ENCODE data around the gene GPR156. TPM values are rescaled to one million over a fixed set of nuclear protein-coding genes. Genes with fewer than 3 reads are reported as not detected.

GPR156 gene
- total RNA-seq, 1 experiment from 2014 or later = not detected

- Histone ChIP-seq H3K27ac (ENCODE audit: low read length) (no peak overlapping the region), H2AFZ (ENCODE audit: low read length) (no peak overlapping the region), H3K36me3 (ENCODE audit: insufficient read depth, low read length) (no peaks in the 10 kb centered on the region), H3K9me2 (replicated peaks; ENCODE audit: insufficient read depth, low read length) (no peaks in the 10 kb centered on the region), H3K9ac (ENCODE audit: low read length) (no peak overlapping the region), H4K20me1 (ENCODE audit: insufficient read depth, low read depth, low read length) (no peaks in the 10 kb centered on the region), H3K27me3 (ENCODE audit: low read length) (no peaks in the 10 kb centered on the region), H3K79me2 (ENCODE audit: low read length) (no peaks in the 10 kb centered on the region), H3K4me1 (ENCODE audit: low read length) (no peaks in the 10 kb centered on the region), H3K9me3 (ENCODE audit: low read length) (no peaks in the 10 kb centered on the region), H3K4me3 (ENCODE audit: low read length) (no peak overlapping the region), H3K4me2 (ENCODE audit: low read depth, low read length, poor library complexity, severe bottlenecking) (no peak overlapping the region)
- peak; percentile 56 for DNase-seq
These were observed 103.4 kb downstream of the GPR156 start for GRCh38 chr3:120181632-120182031.

DNA sequence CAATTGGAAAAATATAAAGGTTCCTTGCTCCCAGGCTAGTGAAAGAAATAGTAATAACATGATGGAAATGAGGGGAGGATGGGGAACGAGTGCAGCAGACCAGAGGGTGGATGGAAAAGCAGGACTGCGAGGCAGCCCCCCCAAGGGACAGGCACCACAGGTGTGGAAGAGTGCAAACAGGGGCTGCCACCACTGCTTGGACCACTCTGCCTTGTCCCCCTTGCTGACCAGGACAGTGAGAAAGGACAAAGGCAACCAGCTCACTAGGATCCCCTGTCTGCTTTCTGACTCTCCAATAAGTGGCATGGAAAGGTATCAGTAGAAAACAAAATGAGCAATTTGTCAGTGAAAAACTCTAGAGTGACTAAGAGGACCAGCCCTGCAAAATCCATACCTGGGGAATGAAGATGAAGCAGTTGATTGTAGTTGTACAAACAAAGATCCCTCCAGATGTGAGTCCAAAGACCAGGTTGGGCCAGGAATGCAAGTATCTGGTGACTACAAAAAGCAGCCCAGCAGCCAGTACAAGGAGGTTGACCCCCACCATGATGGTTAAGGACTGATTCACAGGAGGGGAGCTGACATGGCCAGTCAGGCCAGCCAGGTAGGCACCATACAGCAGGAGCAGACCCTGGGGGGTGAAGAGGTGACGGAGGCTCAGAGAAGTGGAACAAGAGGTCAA is 104.2 kb downstream of the GPR156 start:
- H3K4me2 ChIP-seq (ENCODE audit: low read depth, low read length, poor library complexity, severe bottlenecking) = no peak overlapping the region
- H3K9me2 ChIP-seq (replicated peaks; ENCODE audit: insufficient read depth, low read length) = no peaks in the 10 kb centered on the region
- no peaks in the 10 kb centered on the region for H3K36me3 ChIP-seq (ENCODE audit: insufficient read depth, low read length)
- no peaks in the 10 kb centered on the region for H3K79me2 ChIP-seq (ENCODE audit: low read length)
- no peak overlapping the region for H3K27ac ChIP-seq (ENCODE audit: low read length)
- H4K20me1 ChIP-seq (ENCODE audit: insufficient read depth, low read depth, low read length) = no peaks in the 10 kb centered on the region
- no peaks in the 10 kb centered on the region for H3K27me3 ChIP-seq (ENCODE audit: low read length)
- DNase-seq = no peak
- no peak overlapping the region for H3K9ac ChIP-seq (ENCODE audit: low read length)
- no peaks in the 10 kb centered on the region for H3K4me1 ChIP-seq (ENCODE audit: low read length)
- H3K4me3 ChIP-seq (ENCODE audit: low read length) = no peak overlapping the region
- H2AFZ ChIP-seq (ENCODE audit: low read length) = no peak overlapping the region
- no peaks in the 10 kb centered on the region for H3K9me3 ChIP-seq (ENCODE audit: low read length)

GRCh38 chr3:120177707-120178306 is 107.2 kb downstream of the GPR156 start:
- H3K36me3 ChIP-seq (ENCODE audit: insufficient read depth, low read length) = no peaks in the 10 kb centered on the region
- H2AFZ ChIP-seq (ENCODE audit: low read length) = no peak overlapping the region
- no peak overlapping the region for H3K4me3 ChIP-seq (ENCODE audit: low read length)
- peak; percentile 65 for DNase-seq
- H3K27me3 ChIP-seq (ENCODE audit: low read length) = no peaks in the 10 kb centered on the region
- H3K27ac ChIP-seq (ENCODE audit: low read length) = no peak overlapping the region
- no peaks in the 10 kb centered on the region for H3K4me1 ChIP-seq (ENCODE audit: low read length)
- H3K79me2 ChIP-seq (ENCODE audit: low read length) = no peaks in the 10 kb centered on the region
- H3K9me3 ChIP-seq (ENCODE audit: low read length) = no peaks in the 10 kb centered on the region
- no peak overlapping the region for H3K9ac ChIP-seq (ENCODE audit: low read length)
- no peak overlapping the region for H3K4me2 ChIP-seq (ENCODE audit: low read depth, low read length, poor library complexity, severe bottlenecking)
- H4K20me1 ChIP-seq (ENCODE audit: insufficient read depth, low read depth, low read length) = no peaks in the 10 kb centered on the region
- no peaks in the 10 kb centered on the region for H3K9me2 ChIP-seq (replicated peaks; ENCODE audit: insufficient read depth, low read length)

DNA sequence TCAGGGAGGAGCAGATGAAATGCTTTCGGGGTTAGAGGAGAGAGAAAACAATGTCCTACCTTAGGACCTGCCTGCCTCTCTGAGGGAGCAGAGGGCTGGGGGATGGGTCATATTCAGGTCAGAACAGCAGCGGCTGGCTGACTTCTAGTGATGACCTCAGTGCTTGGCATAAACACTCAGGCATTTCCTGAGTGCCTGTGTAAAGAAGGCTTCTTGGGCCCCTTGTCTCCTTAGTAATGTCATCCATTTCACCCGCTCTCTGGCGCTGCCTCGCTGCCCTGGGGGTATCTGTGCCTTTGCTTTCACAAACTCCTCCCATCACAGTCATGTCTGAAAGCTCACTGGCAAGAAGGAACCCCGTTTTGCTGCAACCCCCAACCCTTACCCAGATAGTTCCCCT is 107.9 kb downstream of the GPR156 start:
- no peak overlapping the region for H2AFZ ChIP-seq (ENCODE audit: low read length)
- no peak overlapping the region for H3K4me3 ChIP-seq (ENCODE audit: low read length)
- H3K9me2 ChIP-seq (replicated peaks; ENCODE audit: insufficient read depth, low read length) = no peaks in the 10 kb centered on the region
- H3K27ac ChIP-seq (ENCODE audit: low read length) = no peak overlapping the region
- H3K36me3 ChIP-seq (ENCODE audit: insufficient read depth, low read length) = no peaks in the 10 kb centered on the region
- no peak overlapping the region for H3K4me2 ChIP-seq (ENCODE audit: low read depth, low read length, poor library complexity, severe bottlenecking)
- H4K20me1 ChIP-seq (ENCODE audit: insufficient read depth, low read depth, low read length) = no peaks in the 10 kb centered on the region
- H3K27me3 ChIP-seq (ENCODE audit: low read length) = no peaks in the 10 kb centered on the region
- no peaks in the 10 kb centered on the region for H3K4me1 ChIP-seq (ENCODE audit: low read length)
- DNase-seq = no peak
- no peaks in the 10 kb centered on the region for H3K9me3 ChIP-seq (ENCODE audit: low read length)
- no peak overlapping the region for H3K9ac ChIP-seq (ENCODE audit: low read length)
- no peaks in the 10 kb centered on the region for H3K79me2 ChIP-seq (ENCODE audit: low read length)

- H3K9me3 ChIP-seq (ENCODE audit: low read length) = no peaks in the 10 kb centered on the region
- H3K79me2 ChIP-seq (ENCODE audit: low read length) = no peaks in the 10 kb centered on the region
- no peaks in the 10 kb centered on the region for H3K27me3 ChIP-seq (ENCODE audit: low read length)
- H3K4me3 ChIP-seq (ENCODE audit: low read length) = no peak overlapping the region
- no peak overlapping the region for H2AFZ ChIP-seq (ENCODE audit: low read length)
- H3K4me2 ChIP-seq (ENCODE audit: low read depth, low read length, poor library complexity, severe bottlenecking) = no peak overlapping the region
- no peaks in the 10 kb centered on the region for H4K20me1 ChIP-seq (ENCODE audit: insufficient read depth, low read depth, low read length)
- H3K9me2 ChIP-seq (replicated peaks; ENCODE audit: insufficient read depth, low read length) = no peaks in the 10 kb centered on the region
- no peak for DNase-seq
- H3K9ac ChIP-seq (ENCODE audit: low read length) = no peak overlapping the region
- peaks cover 18% of the 10 kb centered on the region for H3K4me1 ChIP-seq (ENCODE audit: low read length)
- H3K27ac ChIP-seq (ENCODE audit: low read length) = no peak overlapping the region
- H3K36me3 ChIP-seq (ENCODE audit: insufficient read depth, low read length) = no peaks in the 10 kb centered on the region
These were observed 110.0 kb downstream of the GPR156 start for GRCh38 chr3:120174811-120175539.

GRCh38 chr3:120173056-120173675 is 111.9 kb downstream of the GPR156 start:
- Histone ChIP-seq H3K9me2 (replicated peaks; ENCODE audit: insufficient read depth, low read length) (no peaks in the 10 kb centered on the region), H3K9ac (ENCODE audit: low read length) (no peak overlapping the region), H3K79me2 (ENCODE audit: low read length) (no peaks in the 10 kb centered on the region), H3K36me3 (ENCODE audit: insufficient read depth, low read length) (no peaks in the 10 kb centered on the region), H2AFZ (ENCODE audit: low read length) (no peak overlapping the region), H3K4me2 (ENCODE audit: low read depth, low read length, poor library complexity, severe bottlenecking) (no peak overlapping the region), H3K4me1 (ENCODE audit: low read length) (peaks cover 20% of the 10 kb centered on the region), H3K4me3 (ENCODE audit: low read length) (no peak overlapping the region), H3K27me3 (ENCODE audit: low read length) (no peaks in the 10 kb centered on the region), H4K20me1 (ENCODE audit: insufficient read depth, low read depth, low read length) (no peaks in the 10 kb centered on the region), H3K9me3 (ENCODE audit: low read length) (no peaks in the 10 kb centered on the region), H3K27ac (ENCODE audit: low read length) (no peak overlapping the region)
- DNase-seq = no peak

- H3K79me2 ChIP-seq (ENCODE audit: low read length) = no peaks in the 10 kb centered on the region
- H3K27me3 ChIP-seq (ENCODE audit: low read length) = no peaks in the 10 kb centered on the region
- H2AFZ ChIP-seq (ENCODE audit: low read length) = no peak overlapping the region
- no peaks in the 10 kb centered on the region for H3K9me3 ChIP-seq (ENCODE audit: low read length)
- H3K4me2 ChIP-seq (ENCODE audit: low read depth, low read length, poor library complexity, severe bottlenecking) = no peak overlapping the region
- no peaks in the 10 kb centered on the region for H3K9me2 ChIP-seq (replicated peaks; ENCODE audit: insufficient read depth, low read length)
- H3K4me3 ChIP-seq (ENCODE audit: low read length) = no peak overlapping the region
- no peak for DNase-seq
- no peaks in the 10 kb centered on the region for H3K36me3 ChIP-seq (ENCODE audit: insufficient read depth, low read length)
- no peak overlapping the region for H3K27ac ChIP-seq (ENCODE audit: low read length)
- H3K9ac ChIP-seq (ENCODE audit: low read length) = no peak overlapping the region
- peaks cover 20% of the 10 kb centered on the region for H3K4me1 ChIP-seq (ENCODE audit: low read length)
- H4K20me1 ChIP-seq (ENCODE audit: insufficient read depth, low read depth, low read length) = no peaks in the 10 kb centered on the region
These were observed 113.0 kb downstream of the GPR156 start for GRCh38 chr3:120172070-120172469.
